ENCODE measurements around the gene ADAMTS12. TPM values are rescaled to one million over a fixed set of nuclear protein-coding genes. Genes with fewer than 3 reads are reported as not detected.

The ADAMTS12 gene
- total RNA-seq, 2 experiments from 2014 or later = not detected

DNA sequence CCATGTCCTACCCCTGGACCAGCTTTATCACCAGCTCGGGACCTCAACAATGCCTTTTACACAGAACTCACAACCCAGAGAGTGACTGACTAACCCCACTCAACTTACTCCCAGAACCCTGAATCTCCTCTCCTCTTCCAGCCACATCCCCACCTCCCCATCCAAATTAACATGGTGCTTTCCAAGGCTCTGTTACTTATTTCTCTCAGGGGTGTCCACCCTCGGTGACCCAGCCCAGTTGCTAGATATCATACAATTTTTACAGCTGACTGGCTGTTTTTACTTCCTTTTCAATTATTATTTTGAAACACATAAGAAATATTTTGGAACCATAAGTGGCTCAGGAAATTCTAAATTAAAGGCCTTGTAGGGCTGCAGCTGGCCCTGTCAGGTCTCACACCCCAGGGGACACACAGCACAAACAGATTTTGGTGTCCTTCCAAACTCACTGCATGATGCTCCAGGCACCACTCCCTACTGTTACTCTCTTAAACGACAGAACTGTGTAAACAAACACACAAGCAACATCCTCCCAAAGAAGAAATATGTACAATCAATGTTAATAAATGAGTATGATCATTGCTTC is 180.6 kb downstream of the ADAMTS12 start:
- H3K79me2 ChIP-seq (ENCODE audit: insufficient read depth, low read depth, low read length) = no peaks in the 10 kb centered on the region
- H3K27ac ChIP-seq (ENCODE audit: low read depth, low read length, poor library complexity, severe bottlenecking) = no peak overlapping the region
- H3K36me3 ChIP-seq (ENCODE audit: insufficient read depth, low read length) = no peaks in the 10 kb centered on the region
- H3K4me2 ChIP-seq (ENCODE audit: low read length) = no peak overlapping the region
- intact Hi-C loops (cut with micrococcal nuclease; ENCODE audit: unreplicated experiment) = loop anchor here (10.0 kb wide), 1 partner anchor 64 kb away; no protein-coding TSS in a partner anchor
- no peak for DNase-seq (ENCODE audit: low spot score)
- H3K4me3 ChIP-seq (ENCODE audit: low read depth, low read length, poor library complexity, severe bottlenecking) = no peak overlapping the region
- H2AFZ ChIP-seq (ENCODE audit: low read length) = no peak overlapping the region
- no peaks in the 10 kb centered on the region for H3K9me3 ChIP-seq (ENCODE audit: low read length)
- BruUV-seq (replicated peaks) = no TSS peak
- ChIA-PET POLR2A (no interaction called here), CTCF (ENCODE audit: unreplicated experiment) (no interaction called here)
- H4K20me1 ChIP-seq (ENCODE audit: insufficient read depth, low read length) = no peaks in the 10 kb centered on the region
- TF ChIP-seq, protein P1, sequence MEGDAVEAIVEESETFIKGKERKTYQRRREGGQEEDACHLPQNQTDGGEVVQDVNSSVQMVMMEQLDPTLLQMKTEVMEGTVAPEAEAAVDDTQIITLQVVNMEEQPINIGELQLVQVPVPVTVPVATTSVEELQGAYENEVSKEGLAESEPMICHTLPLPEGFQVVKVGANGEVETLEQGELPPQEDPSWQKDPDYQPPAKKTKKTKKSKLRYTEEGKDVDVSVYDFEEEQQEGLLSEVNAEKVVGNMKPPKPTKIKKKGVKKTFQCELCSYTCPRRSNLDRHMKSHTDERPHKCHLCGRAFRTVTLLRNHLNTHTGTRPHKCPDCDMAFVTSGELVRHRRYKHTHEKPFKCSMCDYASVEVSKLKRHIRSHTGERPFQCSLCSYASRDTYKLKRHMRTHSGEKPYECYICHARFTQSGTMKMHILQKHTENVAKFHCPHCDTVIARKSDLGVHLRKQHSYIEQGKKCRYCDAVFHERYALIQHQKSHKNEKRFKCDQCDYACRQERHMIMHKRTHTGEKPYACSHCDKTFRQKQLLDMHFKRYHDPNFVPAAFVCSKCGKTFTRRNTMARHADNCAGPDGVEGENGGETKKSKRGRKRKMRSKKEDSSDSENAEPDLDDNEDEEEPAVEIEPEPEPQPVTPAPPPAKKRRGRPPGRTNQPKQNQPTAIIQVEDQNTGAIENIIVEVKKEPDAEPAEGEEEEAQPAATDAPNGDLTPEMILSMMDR (conservative IDR thresholded peaks at IDR 0.05; ENCODE audit: low read length) = no peak
- TF ChIP-seq EZH2phosphoT487 (IDR thresholded peaks at IDR 0.05; ENCODE audit: borderline replicate concordance, low read depth, low read length) = no peak
- H3K9me2 ChIP-seq (ENCODE audit: insufficient read depth, low read length) = no peaks in the 10 kb centered on the region
- no peaks in the 10 kb centered on the region for H3K4me1 ChIP-seq (ENCODE audit: insufficient read depth, low read length, poor library complexity, severe bottlenecking)

DNA sequence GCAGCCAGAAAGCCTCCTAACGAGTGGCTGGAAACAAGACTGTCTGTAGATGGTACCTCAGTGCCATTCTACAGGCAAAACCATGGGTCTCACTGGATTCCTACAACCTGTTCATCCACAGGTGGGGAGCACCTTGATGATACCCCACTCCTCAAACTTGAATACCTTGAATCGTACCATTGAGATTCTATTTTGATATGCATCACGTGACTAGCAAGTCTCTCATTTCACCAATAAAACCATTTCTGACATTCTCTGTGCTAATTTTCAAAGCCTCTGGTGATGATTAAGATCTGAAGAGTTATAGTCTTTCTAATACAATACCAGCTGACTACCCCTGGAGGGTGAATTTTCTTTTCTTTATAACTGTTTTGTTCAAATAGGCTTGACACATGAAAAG is 188.9 kb downstream of the ADAMTS12 start:
- H3K36me3 ChIP-seq (ENCODE audit: insufficient read depth, low read length) = no peaks in the 10 kb centered on the region
- intact Hi-C loops (cut with micrococcal nuclease; ENCODE audit: unreplicated experiment) = no loop called here
- H2AFZ ChIP-seq (ENCODE audit: low read length) = no peak overlapping the region
- no peaks in the 10 kb centered on the region for H3K79me2 ChIP-seq (ENCODE audit: insufficient read depth, low read depth, low read length)
- H3K9me2 ChIP-seq (ENCODE audit: insufficient read depth, low read length) = no peaks in the 10 kb centered on the region
- H3K27ac ChIP-seq (ENCODE audit: low read depth, low read length, poor library complexity, severe bottlenecking) = no peak overlapping the region
- ChIA-PET POLR2A (no interaction called here), CTCF (ENCODE audit: unreplicated experiment) (no interaction called here)
- no peak overlapping the region for H3K4me3 ChIP-seq (ENCODE audit: low read depth, low read length, poor library complexity, severe bottlenecking)
- no peak for DNase-seq (ENCODE audit: low spot score)
- BruUV-seq (replicated peaks) = no TSS peak
- no peaks in the 10 kb centered on the region for H3K4me1 ChIP-seq (ENCODE audit: insufficient read depth, low read length, poor library complexity, severe bottlenecking)
- no peaks in the 10 kb centered on the region for H3K9me3 ChIP-seq (ENCODE audit: low read length)
- H3K4me2 ChIP-seq (ENCODE audit: low read length) = no peak overlapping the region
- TF ChIP-seq EZH2phosphoT487 (IDR thresholded peaks at IDR 0.05; ENCODE audit: borderline replicate concordance, low read depth, low read length) = no peak
- TF ChIP-seq, protein P1 (conservative IDR thresholded peaks at IDR 0.05; ENCODE audit: low read length) = no peak
- H4K20me1 ChIP-seq (ENCODE audit: insufficient read depth, low read length) = no peaks in the 10 kb centered on the region

DNA sequence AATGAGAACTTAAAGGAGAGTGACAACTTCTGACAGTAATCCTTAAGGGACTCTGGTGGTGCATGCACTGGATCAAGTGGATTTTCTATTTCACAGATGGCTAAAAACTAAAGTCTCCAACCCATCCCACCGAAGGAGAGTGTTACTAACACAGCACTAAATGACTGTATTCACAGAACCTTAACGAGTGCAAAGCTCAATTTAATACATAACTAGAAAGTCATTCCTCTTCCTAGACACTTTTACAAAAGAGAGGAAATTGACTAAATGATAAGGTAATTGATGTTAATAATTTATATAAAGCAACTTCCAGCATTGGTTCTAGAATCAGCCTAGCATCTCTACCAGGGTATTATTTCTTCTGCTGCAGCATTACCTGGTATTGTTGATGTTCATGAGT is 189.8 kb downstream of the ADAMTS12 start:
- Histone ChIP-seq H3K4me1 (ENCODE audit: insufficient read depth, low read length, poor library complexity, severe bottlenecking) (no peaks in the 10 kb centered on the region), H4K20me1 (ENCODE audit: insufficient read depth, low read length) (no peaks in the 10 kb centered on the region), H3K9me3 (ENCODE audit: low read length) (no peaks in the 10 kb centered on the region), H3K9me2 (ENCODE audit: insufficient read depth, low read length) (no peaks in the 10 kb centered on the region), H3K4me3 (ENCODE audit: low read depth, low read length, poor library complexity, severe bottlenecking) (no peak overlapping the region), H3K79me2 (ENCODE audit: insufficient read depth, low read depth, low read length) (no peaks in the 10 kb centered on the region), H3K4me2 (ENCODE audit: low read length) (no peak overlapping the region), H3K36me3 (ENCODE audit: insufficient read depth, low read length) (no peaks in the 10 kb centered on the region), H3K27ac (ENCODE audit: low read depth, low read length, poor library complexity, severe bottlenecking) (no peak overlapping the region), H2AFZ (ENCODE audit: low read length) (no peak overlapping the region)
- ChIA-PET POLR2A (no interaction called here), CTCF (ENCODE audit: unreplicated experiment) (no interaction called here)
- TF ChIP-seq EZH2phosphoT487 (IDR thresholded peaks at IDR 0.05; ENCODE audit: borderline replicate concordance, low read depth, low read length) = no peak
- TF ChIP-seq, protein P1 (conservative IDR thresholded peaks at IDR 0.05; ENCODE audit: low read length) = no peak
- intact Hi-C loops (cut with micrococcal nuclease; ENCODE audit: unreplicated experiment) = no loop called here
- DNase-seq (ENCODE audit: low spot score) = no peak
- BruUV-seq (replicated peaks) = no TSS peak

Measured in OCI-LY7 (cell line).